ENCODE data around the gene SELENOM. TPM values are rescaled to one million over a fixed set of nuclear protein-coding genes. Genes with fewer than 3 reads are reported as not detected.
"Not testable (repeated sequence)": the region's sequence is repeated elsewhere in the genome, so short reads cannot be mapped to it uniquely, and the experiment has no call there.

The SELENOM gene
- total RNA-seq, 1 donor from 2014 or later: 22.4 TPM

DNA sequence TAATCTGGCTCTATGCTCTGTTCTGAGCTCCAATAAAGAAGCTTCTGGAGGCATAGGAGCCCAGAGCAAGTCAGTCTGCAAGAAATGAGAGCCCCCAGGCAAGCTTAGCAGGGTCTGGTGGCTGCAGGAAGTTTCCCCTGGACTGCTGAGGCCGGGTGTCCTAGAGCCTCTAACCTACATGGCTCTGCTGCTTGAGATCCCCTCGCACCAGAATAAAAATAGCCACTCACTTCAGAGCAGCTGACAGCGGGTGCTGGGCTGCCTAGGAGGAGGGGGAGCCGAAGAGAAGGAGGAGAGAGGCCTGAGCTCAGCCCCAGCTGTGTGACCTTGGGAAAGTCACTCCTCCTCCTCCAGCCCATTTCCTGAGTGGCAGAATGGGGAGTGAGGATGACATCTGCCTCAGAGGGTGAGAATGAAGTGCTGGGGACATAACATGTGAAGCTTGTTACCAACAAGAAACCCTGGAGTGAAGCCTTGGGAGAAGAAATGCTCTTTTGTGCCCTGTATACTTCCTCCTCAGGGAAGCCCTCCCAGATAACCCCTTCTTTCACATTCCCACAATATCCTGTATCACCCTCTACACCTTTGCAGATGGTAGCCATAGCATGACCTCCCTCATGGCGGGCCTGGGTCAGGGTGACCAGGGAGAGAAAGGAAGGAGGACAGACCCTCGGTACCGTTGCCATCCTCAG is 11.8 kb upstream of the SELENOM start:
- Mint-ChIP-seq H3K27ac (no peak overlapping the region), H3K36me3 (no peaks in the 10 kb centered on the region), H3K4me1 (ENCODE audit: unreplicated experiment) (peaks cover 10% of the 10 kb centered on the region), H3K27me3 (peaks cover 12% of the 10 kb centered on the region), H3K9me3 (no peaks in the 10 kb centered on the region), H3K4me3 (no peak overlapping the region)
- no peak for DNase-seq (ENCODE audit: extremely low spot score, unreplicated experiment)
- TF ChIP-seq, protein P1, sequence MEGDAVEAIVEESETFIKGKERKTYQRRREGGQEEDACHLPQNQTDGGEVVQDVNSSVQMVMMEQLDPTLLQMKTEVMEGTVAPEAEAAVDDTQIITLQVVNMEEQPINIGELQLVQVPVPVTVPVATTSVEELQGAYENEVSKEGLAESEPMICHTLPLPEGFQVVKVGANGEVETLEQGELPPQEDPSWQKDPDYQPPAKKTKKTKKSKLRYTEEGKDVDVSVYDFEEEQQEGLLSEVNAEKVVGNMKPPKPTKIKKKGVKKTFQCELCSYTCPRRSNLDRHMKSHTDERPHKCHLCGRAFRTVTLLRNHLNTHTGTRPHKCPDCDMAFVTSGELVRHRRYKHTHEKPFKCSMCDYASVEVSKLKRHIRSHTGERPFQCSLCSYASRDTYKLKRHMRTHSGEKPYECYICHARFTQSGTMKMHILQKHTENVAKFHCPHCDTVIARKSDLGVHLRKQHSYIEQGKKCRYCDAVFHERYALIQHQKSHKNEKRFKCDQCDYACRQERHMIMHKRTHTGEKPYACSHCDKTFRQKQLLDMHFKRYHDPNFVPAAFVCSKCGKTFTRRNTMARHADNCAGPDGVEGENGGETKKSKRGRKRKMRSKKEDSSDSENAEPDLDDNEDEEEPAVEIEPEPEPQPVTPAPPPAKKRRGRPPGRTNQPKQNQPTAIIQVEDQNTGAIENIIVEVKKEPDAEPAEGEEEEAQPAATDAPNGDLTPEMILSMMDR (conservative IDR thresholded peaks at IDR 0.05): no peak

DNA sequence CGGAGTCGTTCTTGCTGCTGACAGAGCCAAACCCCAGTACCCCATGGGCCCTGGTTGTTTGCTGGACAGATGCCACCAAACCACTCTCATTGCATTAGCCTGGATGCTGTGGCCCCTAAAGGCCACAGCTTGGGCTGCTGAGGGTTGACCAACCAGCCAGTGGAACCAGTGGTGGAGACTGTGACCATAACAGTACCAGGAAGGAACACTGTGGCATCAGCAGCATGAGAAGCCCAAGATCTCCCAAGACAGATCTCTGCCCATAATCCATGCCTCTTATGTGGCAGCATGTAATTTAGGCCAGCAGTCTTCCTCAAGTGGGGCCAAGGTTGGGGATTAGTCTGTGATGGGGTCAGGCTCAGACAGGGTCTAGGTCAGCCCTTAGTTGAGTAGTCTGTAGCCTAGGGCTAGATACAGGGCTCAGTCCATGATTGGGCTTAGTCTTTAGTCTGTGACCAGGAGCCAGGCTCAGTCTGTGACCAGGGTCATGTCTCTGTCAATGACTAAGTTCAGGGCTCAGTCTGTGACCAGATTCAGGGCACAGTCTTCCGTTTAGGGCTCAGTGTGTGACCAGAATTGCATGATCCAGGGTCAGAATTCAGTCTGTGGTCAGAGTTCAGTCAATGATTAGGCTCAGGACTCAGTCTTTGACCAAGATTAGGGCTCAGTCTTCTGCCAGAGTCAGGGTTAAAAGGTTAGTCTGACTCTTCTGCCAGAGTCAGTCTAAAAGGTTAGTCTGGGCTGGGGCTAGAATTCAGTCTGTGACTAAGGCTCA is 10.9 kb upstream of the SELENOM start:
- H3K27me3 Mint-ChIP-seq: peaks cover 4% of the 10 kb centered on the region
- DNase-seq (ENCODE audit: extremely low spot score, unreplicated experiment): no peak
- H3K27ac Mint-ChIP-seq: no peak overlapping the region
- no peak overlapping the region for H3K4me3 Mint-ChIP-seq
- H3K36me3 Mint-ChIP-seq: no peaks in the 10 kb centered on the region
- TF ChIP-seq, protein P1 (conservative IDR thresholded peaks at IDR 0.05): no peak
- no peaks in the 10 kb centered on the region for H3K9me3 Mint-ChIP-seq
- H3K4me1 Mint-ChIP-seq (ENCODE audit: unreplicated experiment): peaks cover 10% of the 10 kb centered on the region

DNA sequence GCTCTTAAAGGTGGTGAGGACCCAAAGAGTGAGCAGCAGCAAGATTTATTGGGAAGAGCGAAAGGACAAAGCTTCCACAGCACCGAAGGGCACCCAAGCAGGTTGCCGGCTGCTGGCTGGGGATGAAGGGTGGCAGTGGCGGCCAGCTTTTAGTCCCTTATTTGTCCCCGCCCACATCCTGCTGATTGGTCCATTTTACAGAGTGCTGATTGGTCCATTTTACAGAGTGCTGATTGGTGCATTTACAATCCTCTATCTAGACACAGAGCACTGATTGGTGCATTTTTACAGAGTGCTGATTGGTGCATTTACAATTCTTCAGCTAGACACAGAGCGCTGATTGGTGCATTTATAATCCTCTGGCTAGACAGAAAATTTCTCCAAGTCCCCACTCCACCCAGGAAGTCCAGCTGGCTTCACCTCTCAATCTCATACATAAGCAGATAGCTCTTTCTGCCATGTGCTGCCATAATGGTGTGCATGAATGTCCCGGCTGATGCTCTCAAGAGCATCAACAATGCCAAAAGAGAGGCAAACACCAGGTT is 5.3 kb upstream of the SELENOM start:
- not testable (repeated sequence) for H3K36me3 Mint-ChIP-seq; H3K4me3 Mint-ChIP-seq; H3K27ac Mint-ChIP-seq; DNase-seq (ENCODE audit: extremely low spot score, unreplicated experiment); H3K9me3 Mint-ChIP-seq; H3K27me3 Mint-ChIP-seq; H3K4me1 Mint-ChIP-seq (ENCODE audit: unreplicated experiment)

DNA sequence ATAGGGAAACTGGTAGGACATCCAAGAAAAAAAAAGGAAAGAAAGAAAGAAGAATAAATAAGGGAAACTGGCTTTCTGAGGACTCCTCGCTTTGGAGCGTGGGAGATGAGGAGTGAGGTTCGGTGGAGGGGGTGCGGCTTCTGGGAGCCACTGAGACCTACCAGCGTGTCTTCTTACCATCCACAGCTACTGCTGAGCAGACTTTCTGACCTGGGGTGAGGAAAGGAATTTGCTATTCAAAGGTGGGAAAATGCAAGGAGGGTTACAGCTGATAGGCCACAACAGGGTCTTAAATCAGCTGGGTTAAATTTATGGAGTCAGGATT is 488 bp upstream of the SELENOM start:
- H3K36me3 Mint-ChIP-seq: no peaks in the 10 kb centered on the region

DNA sequence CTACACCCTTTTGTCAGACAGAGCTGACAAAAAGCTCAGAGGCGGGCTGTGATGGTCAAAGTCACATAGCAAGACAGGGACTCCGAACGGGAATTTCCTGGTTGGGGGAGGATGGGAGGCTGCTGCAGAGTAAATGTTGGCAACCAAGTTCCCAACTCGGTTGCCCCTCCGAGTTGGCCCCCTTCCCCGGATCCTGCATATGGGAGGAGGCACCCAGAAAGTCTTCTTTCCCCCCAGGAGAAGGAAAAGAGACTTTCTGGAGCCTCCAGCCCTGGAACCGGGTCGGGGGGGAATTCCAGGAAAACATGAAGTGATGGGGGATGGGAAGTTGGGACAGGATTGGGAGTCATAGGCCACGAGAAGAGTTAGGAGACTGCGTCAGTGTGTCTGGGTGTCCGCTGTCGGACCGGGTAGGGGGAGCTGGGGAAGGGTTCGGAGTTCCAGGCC is 614 bp downstream of the SELENOM start:
- DNase-seq (ENCODE audit: extremely low spot score, unreplicated experiment): no peak
- H3K27me3 Mint-ChIP-seq: peaks cover 9% of the 10 kb centered on the region
- no peak overlapping the region for H3K27ac Mint-ChIP-seq

More for the DNA sequence above, 488 bp upstream of the SELENOM start:
- Mint-ChIP-seq H3K9me3 (no peaks in the 10 kb centered on the region), H3K4me3 (peak overlapping the region; percentile 89), H3K27me3 (peaks cover 9% of the 10 kb centered on the region), H3K27ac (peak overlapping the region; percentile 77), H3K4me1 (ENCODE audit: unreplicated experiment) (peaks cover 7% of the 10 kb centered on the region)
- no peak for DNase-seq (ENCODE audit: extremely low spot score, unreplicated experiment)
- TF ChIP-seq, protein P1 (conservative IDR thresholded peaks at IDR 0.05): no peak

More for the DNA sequence above, 614 bp downstream of the SELENOM start:
- H3K36me3 Mint-ChIP-seq: no peaks in the 10 kb centered on the region
- TF ChIP-seq, protein P1 (conservative IDR thresholded peaks at IDR 0.05): no peak
- H3K4me3 Mint-ChIP-seq: peak overlapping the region; percentile 89
- H3K9me3 Mint-ChIP-seq: no peaks in the 10 kb centered on the region
- H3K4me1 Mint-ChIP-seq (ENCODE audit: unreplicated experiment): peaks cover 7% of the 10 kb centered on the region

All from type B pancreatic cell (in vitro differentiated cells).